MCF 10A (cell line): Measurements from ENCODE around the gene ASB13. TPM values are rescaled to one million over a fixed set of nuclear protein-coding genes. Genes with fewer than 3 reads are reported as not detected.

ENCODE experiments used
- BruUV-seq: library from RNA; stranded (reverse); fragments of 400-500 nt; replicated peaks from 2 replicates; lab custom pipeline; 2021; lab: Mats Ljungman, UMichigan
- CTCF ChIA-PET: fragments of 300-600 bp; sonication (Branson Sonifier 250); formaldehyde crosslinking; extraction: SDS; loops from one replicate; lab custom pipeline; 2021; ENCODE audit warnings: antibody characterized with exemption, inconsistent platforms; lab: Yijun Ruan, JAX
- POLR2A ChIA-PET: fragments of 300-600, 350-650 bp; sonication (Branson Sonifier 250); formaldehyde crosslinking; extraction: SDS; loops from one replicate; lab custom pipeline; 2020; ENCODE audit warnings: antibody characterized with exemption, inconsistent platforms; lab: Yijun Ruan, JAX
- DNase-seq: peaks from one replicate; pipeline ENCODE4 v3.0.0-alpha.2; 2018; ENCODE audit not compliant: unreplicated experiment
- H3K27ac Mint-ChIP-seq: one replicate; pipeline ENCODE4 v1.8.0; 2022; ENCODE audit warnings: mild to moderate bottlenecking, low read depth, mixed read lengths; ENCODE audit not compliant: unreplicated experiment
- H3K27me3 Mint-ChIP-seq: one replicate; pipeline ENCODE4 v1.8.0; 2022; ENCODE audit warnings: mixed read lengths; ENCODE audit not compliant: insufficient read depth, unreplicated experiment
- H3K36me3 Mint-ChIP-seq: one replicate; pipeline ENCODE4 v1.8.0; 2022; ENCODE audit warnings: mild to moderate bottlenecking, moderate library complexity, mixed read lengths; ENCODE audit not compliant: insufficient read depth, unreplicated experiment
- H3K4me1 Mint-ChIP-seq: one replicate; pipeline ENCODE4 v1.8.0; 2022; ENCODE audit warnings: mixed read lengths; ENCODE audit not compliant: insufficient read depth, unreplicated experiment
- H3K4me3 Mint-ChIP-seq: one replicate; pipeline ENCODE4 v1.8.0; 2022; ENCODE audit warnings: mild to moderate bottlenecking, moderate library complexity, mixed read lengths; ENCODE audit not compliant: unreplicated experiment
- H3K9me3 Mint-ChIP-seq: one replicate; pipeline ENCODE4 v1.8.0; 2022; ENCODE audit warnings: mixed read lengths; ENCODE audit not compliant: unreplicated experiment
- intact Hi-C: fragments of 100-400 bp; cut with micrococcal nuclease; formaldehyde crosslinking; loops from 2 replicates; pipeline ENCODE4 v1.14.1; 2022
- total RNA-seq: library from RNA; stranded (reverse); gene quantifications from 2 replicates; pipeline ENCODE4 v1.2.3, GENCODE V29; 2022
- TF ChIP-seq, protein P1 (sequence below): fragments of 200-600 bp; IDR thresholded peaks from one replicate; pipeline ENCODE4 v1.8.0; 2022; ENCODE audit warnings: antibody characterized with exemption, mild to moderate bottlenecking; ENCODE audit not compliant: unreplicated experiment

Gene ASB13
- total RNA-seq, 1 experiment from 2014 or later = 16.3 TPM

DNA sequence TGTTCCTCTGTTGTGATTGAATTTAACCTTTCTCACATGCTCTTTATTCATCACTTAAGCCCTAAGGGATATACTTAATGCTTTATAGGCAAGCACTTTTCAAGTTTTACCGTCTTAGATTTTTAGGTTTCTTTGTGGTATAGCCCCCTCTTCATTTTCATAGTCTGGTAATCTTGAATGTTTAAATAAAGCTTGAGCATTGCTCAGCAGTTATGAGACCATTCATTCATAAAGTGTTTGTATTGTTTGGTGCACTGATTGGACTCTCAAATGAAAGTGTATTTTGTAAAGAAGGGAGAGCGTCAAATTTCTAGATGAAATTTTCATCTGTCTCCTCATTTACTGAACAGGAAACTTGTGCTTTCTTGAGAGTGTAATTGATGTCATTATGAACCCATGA lies 43.5 kb upstream of the ASB13 start:
- Mint-ChIP-seq H3K27ac (peak overlapping the region; percentile 63), H3K4me1 (peaks cover 32% of the 10 kb centered on the region), H3K9me3 (no peaks in the 10 kb centered on the region), H3K27me3 (no peaks in the 10 kb centered on the region), H3K36me3 (no peaks in the 10 kb centered on the region), H3K4me3 (peak overlapping the region; percentile 8)
- ChIA-PET POLR2A (interaction anchor here (1.4 to 3.3 kb wide), 4 partner anchors 18 to 43 kb away, joined by 4 to 28 read pairs (median 12); partner anchors contain the start of gene TASOR2), CTCF (no interaction called here)
- intact Hi-C loops = no loop called here
- TF ChIP-seq, protein P1, sequence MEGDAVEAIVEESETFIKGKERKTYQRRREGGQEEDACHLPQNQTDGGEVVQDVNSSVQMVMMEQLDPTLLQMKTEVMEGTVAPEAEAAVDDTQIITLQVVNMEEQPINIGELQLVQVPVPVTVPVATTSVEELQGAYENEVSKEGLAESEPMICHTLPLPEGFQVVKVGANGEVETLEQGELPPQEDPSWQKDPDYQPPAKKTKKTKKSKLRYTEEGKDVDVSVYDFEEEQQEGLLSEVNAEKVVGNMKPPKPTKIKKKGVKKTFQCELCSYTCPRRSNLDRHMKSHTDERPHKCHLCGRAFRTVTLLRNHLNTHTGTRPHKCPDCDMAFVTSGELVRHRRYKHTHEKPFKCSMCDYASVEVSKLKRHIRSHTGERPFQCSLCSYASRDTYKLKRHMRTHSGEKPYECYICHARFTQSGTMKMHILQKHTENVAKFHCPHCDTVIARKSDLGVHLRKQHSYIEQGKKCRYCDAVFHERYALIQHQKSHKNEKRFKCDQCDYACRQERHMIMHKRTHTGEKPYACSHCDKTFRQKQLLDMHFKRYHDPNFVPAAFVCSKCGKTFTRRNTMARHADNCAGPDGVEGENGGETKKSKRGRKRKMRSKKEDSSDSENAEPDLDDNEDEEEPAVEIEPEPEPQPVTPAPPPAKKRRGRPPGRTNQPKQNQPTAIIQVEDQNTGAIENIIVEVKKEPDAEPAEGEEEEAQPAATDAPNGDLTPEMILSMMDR = no peak
- DNase-seq = no peak
- no TSS peak for BruUV-seq

DNA sequence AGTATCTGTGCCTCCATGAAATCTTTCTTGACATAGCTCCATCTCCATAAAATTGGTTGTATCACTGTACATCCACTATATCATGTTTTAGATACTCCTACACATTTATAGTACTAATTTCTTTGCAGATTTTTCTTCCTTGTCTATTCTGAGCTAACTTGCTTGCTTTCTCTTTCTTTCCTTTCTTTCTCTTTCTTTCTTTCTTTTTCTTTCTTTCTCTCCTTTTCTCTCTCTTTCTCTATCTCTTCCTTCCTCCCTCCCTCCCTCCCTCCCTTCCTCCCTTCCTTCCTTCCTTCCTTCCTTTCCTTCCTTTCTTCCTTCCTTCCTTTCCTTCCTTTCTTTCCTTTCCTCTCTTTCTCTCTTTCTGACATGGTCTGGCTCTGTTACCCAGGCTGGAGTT lies 42.0 kb upstream of the ASB13 start:
- Mint-ChIP-seq H3K36me3 (no peaks in the 10 kb centered on the region), H3K9me3 (no peaks in the 10 kb centered on the region), H3K27me3 (no peaks in the 10 kb centered on the region), H3K4me1 (peaks cover 35% of the 10 kb centered on the region), H3K4me3 (no peak overlapping the region), H3K27ac (no peak overlapping the region)
- ChIA-PET POLR2A (interaction anchor here (1.1 to 1.3 kb wide), 2 partner anchors 12 to 13 kb away, joined by 3 to 8 read pairs; no protein-coding TSS in a partner anchor), CTCF (interaction anchor here (1.2 to 1.4 kb wide), 2 partner anchors 12 to 275 kb away, joined by 3 to 4 read pairs; no protein-coding TSS in a partner anchor)
- intact Hi-C loops = no loop called here
- no TSS peak for BruUV-seq
- TF ChIP-seq, protein P1 = no peak
- DNase-seq = no peak

- no peak overlapping the region for H3K27ac Mint-ChIP-seq
- no peaks in the 10 kb centered on the region for H3K9me3 Mint-ChIP-seq
- H3K4me1 Mint-ChIP-seq = peaks cover 15% of the 10 kb centered on the region
- no TSS peak for BruUV-seq
- H3K36me3 Mint-ChIP-seq = no peaks in the 10 kb centered on the region
- DNase-seq = no peak
- TF ChIP-seq, protein P1 = no peak
- H3K4me3 Mint-ChIP-seq = no peak overlapping the region
- H3K27me3 Mint-ChIP-seq = no peaks in the 10 kb centered on the region
- ChIA-PET POLR2A (interaction anchor here (0.6 to 1.1 kb wide), 3 partner anchors 11 to 103 kb away, joined by 3 to 4 read pairs (median 3); no protein-coding TSS in a partner anchor), CTCF (interaction anchor here (0.7 kb wide), 1 partner anchor 15 kb away, joined by 5 read pairs; no protein-coding TSS in a partner anchor)
- intact Hi-C loops = no loop called here
These were observed 31.7 kb upstream of the ASB13 start for GRCh38 chr10:5698062-5698461.

DNA sequence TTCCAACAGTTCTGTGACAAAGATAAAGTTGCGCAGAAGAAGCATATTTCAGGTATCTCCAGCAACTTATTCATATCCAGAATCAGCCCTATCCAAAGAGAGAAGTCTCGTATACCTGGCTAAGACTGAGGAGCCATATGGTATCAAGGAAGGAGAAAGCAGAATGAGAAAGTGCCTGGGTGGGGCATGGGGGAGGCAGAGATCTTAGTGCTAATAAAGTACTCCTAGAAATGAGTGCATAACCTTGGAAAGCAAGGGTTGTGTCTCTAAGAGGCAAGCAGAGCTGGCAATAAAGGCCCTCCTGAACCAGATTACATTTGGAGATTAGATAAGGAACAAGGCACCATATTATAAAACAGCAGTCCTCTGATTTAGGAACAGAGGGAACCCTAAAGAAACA lies 30.9 kb upstream of the ASB13 start:
- Mint-ChIP-seq H3K9me3 (no peaks in the 10 kb centered on the region), H3K4me3 (no peak overlapping the region), H3K27me3 (no peaks in the 10 kb centered on the region), H3K4me1 (peaks cover 19% of the 10 kb centered on the region), H3K36me3 (no peaks in the 10 kb centered on the region), H3K27ac (no peak overlapping the region)
- intact Hi-C loops = no loop called here
- POLR2A ChIA-PET = interaction anchor here (0.7 to 2.1 kb wide), 3 partner anchors 9 to 13 kb away, joined by 3 to 8 read pairs (median 8); partner anchors contain the start of gene TASOR2
- no TSS peak for BruUV-seq
- CTCF ChIA-PET = interaction anchor here (0.7 kb wide), 1 partner anchor 67 kb away, joined by 3 read pairs; no protein-coding TSS in a partner anchor
- TF ChIP-seq, protein P1 = no peak
- DNase-seq = no peak
